Osteocyte (in vitro differentiated cells): ENCODE measurements around the gene MEDAG. TPM values are rescaled to one million over a fixed set of nuclear protein-coding genes. Genes with fewer than 3 reads are reported as not detected.
"Not testable (repeated sequence)": the region's sequence is repeated elsewhere in the genome, so short reads cannot be mapped to it uniquely, and the experiment has no call there.

ENCODE experiments used
- DNase-seq: peaks from one replicate; pipeline ENCODE4 v3.0.0; 2021; ENCODE audit warnings: mixed read lengths; ENCODE audit not compliant: unreplicated experiment; ENCODE audit errors: extremely low spot score
- H3K27ac Mint-ChIP-seq: one replicate; pipeline ENCODE4 v1.8.0; 2021; ENCODE audit warnings: mild to moderate bottlenecking, mixed read lengths; ENCODE audit not compliant: unreplicated experiment
- H3K27me3 Mint-ChIP-seq: one replicate; pipeline ENCODE4 v1.8.0; 2021; ENCODE audit warnings: mixed read lengths; ENCODE audit not compliant: unreplicated experiment
- H3K36me3 Mint-ChIP-seq: one replicate; pipeline ENCODE4 v1.8.0; 2021; ENCODE audit warnings: mixed read lengths; ENCODE audit not compliant: unreplicated experiment
- H3K4me1 Mint-ChIP-seq: one replicate; pipeline ENCODE4 v1.8.0; 2021; ENCODE audit warnings: mixed read lengths; ENCODE audit not compliant: unreplicated experiment
- H3K4me3 Mint-ChIP-seq: one replicate; pipeline ENCODE4 v1.8.0; 2021; ENCODE audit warnings: mild to moderate bottlenecking, moderate library complexity, mixed read lengths; ENCODE audit not compliant: unreplicated experiment
- H3K9me3 Mint-ChIP-seq: one replicate; pipeline ENCODE4 v1.8.0; 2021; ENCODE audit warnings: mixed read lengths; ENCODE audit not compliant: unreplicated experiment
- total RNA-seq: library from RNA; stranded (reverse); gene quantifications from 2 replicates; pipeline ENCODE4 v1.2.1, GENCODE V29; 2021
- TF ChIP-seq, protein P1 (sequence below): fragments of 200-600 bp; sonication (generic); IDR thresholded peaks from 2 replicates; pipeline ENCODE4 v1.5.0; 2021; ENCODE audit warnings: antibody characterized with exemption, mild to moderate bottlenecking, moderate library complexity

Gene MEDAG
- total RNA-seq, 1 donor from 2014 or later, result 2.7 TPM

DNA sequence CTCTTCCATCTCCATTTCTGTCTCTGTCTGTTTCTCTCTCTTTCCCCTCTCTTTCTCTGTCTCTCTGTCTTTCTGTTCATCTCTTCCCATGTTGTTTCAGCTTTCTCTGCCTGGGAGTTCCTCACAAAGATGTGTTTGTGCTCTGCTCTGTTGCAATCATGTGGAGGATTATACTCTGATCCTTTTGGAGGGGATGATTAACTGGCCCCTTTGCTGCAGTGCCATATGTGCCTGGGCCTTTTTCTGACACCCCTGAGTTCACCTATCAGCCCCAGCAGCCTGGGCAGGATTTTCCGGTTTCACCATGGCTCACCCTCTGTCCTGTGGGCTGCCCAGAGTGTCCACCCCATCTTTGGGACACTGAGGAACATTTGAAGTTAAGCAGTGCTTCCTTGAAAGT lies 17.3 kb downstream of the MEDAG start:
- no peaks in the 10 kb centered on the region for H3K9me3 Mint-ChIP-seq
- TF ChIP-seq, protein P1, sequence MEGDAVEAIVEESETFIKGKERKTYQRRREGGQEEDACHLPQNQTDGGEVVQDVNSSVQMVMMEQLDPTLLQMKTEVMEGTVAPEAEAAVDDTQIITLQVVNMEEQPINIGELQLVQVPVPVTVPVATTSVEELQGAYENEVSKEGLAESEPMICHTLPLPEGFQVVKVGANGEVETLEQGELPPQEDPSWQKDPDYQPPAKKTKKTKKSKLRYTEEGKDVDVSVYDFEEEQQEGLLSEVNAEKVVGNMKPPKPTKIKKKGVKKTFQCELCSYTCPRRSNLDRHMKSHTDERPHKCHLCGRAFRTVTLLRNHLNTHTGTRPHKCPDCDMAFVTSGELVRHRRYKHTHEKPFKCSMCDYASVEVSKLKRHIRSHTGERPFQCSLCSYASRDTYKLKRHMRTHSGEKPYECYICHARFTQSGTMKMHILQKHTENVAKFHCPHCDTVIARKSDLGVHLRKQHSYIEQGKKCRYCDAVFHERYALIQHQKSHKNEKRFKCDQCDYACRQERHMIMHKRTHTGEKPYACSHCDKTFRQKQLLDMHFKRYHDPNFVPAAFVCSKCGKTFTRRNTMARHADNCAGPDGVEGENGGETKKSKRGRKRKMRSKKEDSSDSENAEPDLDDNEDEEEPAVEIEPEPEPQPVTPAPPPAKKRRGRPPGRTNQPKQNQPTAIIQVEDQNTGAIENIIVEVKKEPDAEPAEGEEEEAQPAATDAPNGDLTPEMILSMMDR, result no peak
- H3K4me3 Mint-ChIP-seq, result no peak overlapping the region
- H3K4me1 Mint-ChIP-seq, result peaks cover 6% of the 10 kb centered on the region
- H3K27me3 Mint-ChIP-seq, result peaks cover 4% of the 10 kb centered on the region
- H3K36me3 Mint-ChIP-seq, result peaks cover 2% of the 10 kb centered on the region
- no peak for DNase-seq
- no peak overlapping the region for H3K27ac Mint-ChIP-seq

DNA sequence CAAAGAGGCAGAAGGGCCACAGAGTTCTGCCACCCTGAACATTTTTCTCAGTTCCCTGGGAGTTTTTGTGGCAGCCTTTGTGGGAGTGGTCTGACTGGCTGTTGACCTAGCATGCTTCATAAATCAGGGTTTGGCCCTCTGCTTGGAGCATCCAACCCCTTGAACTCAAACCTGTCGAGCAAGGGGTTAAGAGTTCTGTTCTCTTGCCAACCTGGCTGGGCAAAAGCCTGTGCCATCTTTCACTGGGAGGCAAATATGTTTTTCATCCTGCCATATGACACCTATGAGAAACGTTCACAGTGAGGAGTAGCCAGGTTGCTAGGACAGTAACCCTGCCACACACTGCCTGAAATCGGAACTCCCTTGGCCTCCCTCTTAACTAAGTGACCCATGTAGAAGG lies 18.6 kb downstream of the MEDAG start:
- no peak overlapping the region for H3K4me3 Mint-ChIP-seq
- DNase-seq, result no peak
- H3K27me3 Mint-ChIP-seq, result peaks cover 6% of the 10 kb centered on the region
- no peak overlapping the region for H3K27ac Mint-ChIP-seq
- H3K4me1 Mint-ChIP-seq, result peaks cover 6% of the 10 kb centered on the region
- no peaks in the 10 kb centered on the region for H3K9me3 Mint-ChIP-seq
- TF ChIP-seq, protein P1, result no peak
- H3K36me3 Mint-ChIP-seq, result peaks cover 2% of the 10 kb centered on the region

DNA sequence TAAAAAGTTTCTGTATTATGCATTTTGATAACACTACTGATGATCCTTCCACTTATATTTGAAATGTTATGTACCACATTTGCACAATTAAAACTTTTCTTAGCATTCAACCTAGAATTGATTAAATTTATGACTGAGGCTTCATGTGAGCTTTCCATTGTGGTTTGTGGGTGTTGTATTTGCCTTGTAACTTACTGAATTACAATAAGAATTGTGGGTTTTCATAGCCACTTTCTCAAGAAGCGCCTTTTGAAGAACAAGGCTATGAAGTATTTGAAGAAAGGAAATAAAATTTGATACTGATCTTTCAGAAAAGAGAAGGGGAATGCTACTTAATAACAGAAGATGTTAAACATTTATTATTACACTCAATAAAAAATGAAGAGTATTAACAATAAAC lies 19.4 kb downstream of the MEDAG start:
- Mint-ChIP-seq H3K27ac (no peak overlapping the region), H3K4me3 (no peak overlapping the region)

DNA sequence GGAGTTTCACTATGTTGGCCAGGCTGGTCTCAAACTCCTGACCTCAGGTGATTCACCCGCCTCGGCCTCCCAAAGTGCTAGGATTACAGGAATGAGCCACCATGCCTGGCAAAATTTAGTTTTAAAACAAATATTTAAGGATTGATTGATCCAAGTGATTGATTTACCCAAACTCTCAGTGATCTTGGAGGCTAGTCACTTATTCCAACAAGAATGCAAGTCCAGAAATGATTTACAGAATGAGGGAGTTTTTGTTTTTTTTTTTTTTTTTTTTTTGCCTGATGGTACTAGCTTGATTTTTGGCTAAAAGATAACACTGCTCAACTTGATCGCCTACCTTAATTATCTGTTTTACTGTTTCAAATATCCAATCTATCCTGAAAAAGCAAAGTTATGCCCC lies 20.7 kb downstream of the MEDAG start:
- Mint-ChIP-seq H3K9me3 (no peaks in the 10 kb centered on the region), H3K27ac (no peak overlapping the region), H3K4me1 (peaks cover 6% of the 10 kb centered on the region), H3K27me3 (peaks cover 8% of the 10 kb centered on the region), H3K4me3 (no peak overlapping the region), H3K36me3 (peaks cover 2% of the 10 kb centered on the region)
- no peak for DNase-seq
- TF ChIP-seq, protein P1, result no peak

More for the DNA sequence above, 19.4 kb downstream of the MEDAG start:
- H3K36me3 Mint-ChIP-seq, result peaks cover 2% of the 10 kb centered on the region
- DNase-seq, result no peak
- peaks cover 6% of the 10 kb centered on the region for H3K4me1 Mint-ChIP-seq
- TF ChIP-seq, protein P1, result no peak
- no peaks in the 10 kb centered on the region for H3K9me3 Mint-ChIP-seq
- peaks cover 6% of the 10 kb centered on the region for H3K27me3 Mint-ChIP-seq

DNA sequence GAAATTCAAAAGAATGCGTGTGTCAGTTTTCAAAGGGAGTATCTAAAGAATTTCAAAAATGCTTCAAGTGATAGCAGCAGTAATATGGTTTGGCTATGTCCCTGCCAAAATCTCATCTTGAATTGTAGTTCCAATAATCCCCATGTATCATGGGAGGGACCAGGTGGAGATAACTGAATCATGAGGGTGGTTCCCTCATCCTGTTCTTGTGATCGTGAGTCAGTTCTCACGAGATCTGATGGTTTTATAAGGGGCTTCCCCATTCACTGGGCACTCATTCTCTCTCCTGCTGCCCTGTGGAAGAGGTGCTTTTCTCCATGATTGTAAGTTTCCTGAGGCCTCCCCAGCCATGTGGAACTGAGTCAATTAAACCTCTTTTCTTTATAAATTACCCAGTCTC lies 21.1 kb downstream of the MEDAG start:
- not testable (repeated sequence) for H3K4me1 Mint-ChIP-seq, H3K27ac Mint-ChIP-seq, H3K4me3 Mint-ChIP-seq, H3K36me3 Mint-ChIP-seq, DNase-seq, H3K9me3 Mint-ChIP-seq
- peaks cover 12% of the 10 kb centered on the region for H3K27me3 Mint-ChIP-seq

DNA sequence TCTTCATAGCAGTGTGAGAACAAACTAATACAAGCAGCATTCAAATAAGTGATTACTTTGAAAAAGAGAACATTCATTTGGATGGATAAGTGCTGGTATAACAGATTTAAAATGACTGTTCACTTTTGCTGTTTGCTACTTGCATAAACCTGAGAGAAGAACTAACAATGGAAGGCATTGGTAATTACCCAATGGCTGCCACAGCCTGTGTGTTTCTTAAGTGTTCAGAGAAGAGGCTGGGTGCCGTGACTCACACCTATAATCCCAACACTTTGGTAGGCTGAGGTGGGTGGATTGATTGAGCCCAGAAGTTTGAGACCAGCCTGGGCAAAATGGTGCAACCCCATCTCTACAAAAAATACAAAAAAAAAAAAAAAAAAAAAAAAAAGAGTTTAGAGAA lies 21.5 kb downstream of the MEDAG start:
- Mint-ChIP-seq H3K27me3 (peaks cover 16% of the 10 kb centered on the region), H3K9me3 (no peaks in the 10 kb centered on the region), H3K27ac (no peak overlapping the region), H3K4me3 (no peak overlapping the region), H3K36me3 (peaks cover 2% of the 10 kb centered on the region), H3K4me1 (peaks cover 9% of the 10 kb centered on the region)
- TF ChIP-seq, protein P1, result no peak
- no peak for DNase-seq
